ENCODE results near the gene CD34.

Gene CD34

GRCh38 chr1:207833381-207833780 is 77.5 kb downstream of the CD34 start:
- no peak overlapping the region for H3K4ac ChIP-seq (ENCODE audit: low read depth, low read length)
- H3K79me2 ChIP-seq (ENCODE audit: control insufficient read depth, insufficient read depth, low read length, poor library complexity), result no peaks in the 10 kb centered on the region
- no peaks in the 10 kb centered on the region for H3K36me3 ChIP-seq (ENCODE audit: control insufficient read depth in 1 of 2, insufficient read depth in 2 of 2, low read length in 2 of 2)
- H3K14ac ChIP-seq (ENCODE audit: low read length), result no peak overlapping the region
- H2AK5ac ChIP-seq (ENCODE audit: low read length), result no peak overlapping the region
- H4K91ac ChIP-seq (ENCODE audit: low read depth, low read length), result no peak overlapping the region
- H3K4me2 ChIP-seq (ENCODE audit: low read length), result no peak overlapping the region
- H3K27ac ChIP-seq (ENCODE audit: low read depth, low read length), result no peak overlapping the region
- H3K27me3 ChIP-seq (ENCODE audit: insufficient read depth, low read length), result no peaks in the 10 kb centered on the region
- no CpG with 5 or more reads among the region's 6 CpGs for WGBS (ENCODE audit: extremely low coverage, insufficient coverage, insufficient read length)
- no peak overlapping the region for H4K12ac ChIP-seq (ENCODE audit: low read depth, low read length)
- no peak overlapping the region for H3K4me3 ChIP-seq (ENCODE audit: low read depth, low read length)
- no peaks in the 10 kb centered on the region for H3K9me3 ChIP-seq (ENCODE audit: insufficient read depth, low read depth, low read length)
- H3K79me1 ChIP-seq (ENCODE audit: low read length), result no peaks in the 10 kb centered on the region
- H4K8ac ChIP-seq (ENCODE audit: low read depth, low read length), result no peak overlapping the region
- H2BK12ac ChIP-seq (ENCODE audit: low read length), result no peak overlapping the region
- no peak overlapping the region for H2BK5ac ChIP-seq (ENCODE audit: low read depth, low read length, poor library complexity)
- no peak overlapping the region for H2BK120ac ChIP-seq (ENCODE audit: insufficient read depth, low read length, poor library complexity)
- no peaks in the 10 kb centered on the region for H3K4me1 ChIP-seq (ENCODE audit: control insufficient read depth in 1 of 2, insufficient read depth in 2 of 2, low read length in 2 of 2)
- no peak overlapping the region for H3K18ac ChIP-seq (ENCODE audit: low read length)
- H3K23ac ChIP-seq (ENCODE audit: low read length), result no peak overlapping the region
- H2AFZ ChIP-seq (ENCODE audit: insufficient read depth, low read length, poor library complexity), result no peak overlapping the region
- no peak for DNase-seq
- H3K9ac ChIP-seq (ENCODE audit: low read length), result no peak overlapping the region

- no peaks in the 10 kb centered on the region for H3K79me1 ChIP-seq (ENCODE audit: low read length)
- no peak overlapping the region for H2BK5ac ChIP-seq (ENCODE audit: low read depth, low read length, poor library complexity)
- H2AFZ ChIP-seq (ENCODE audit: insufficient read depth, low read length, poor library complexity), result no peak overlapping the region
- H3K4ac ChIP-seq (ENCODE audit: low read depth, low read length), result no peak overlapping the region
- no peak overlapping the region for H4K12ac ChIP-seq (ENCODE audit: low read depth, low read length)
- no peak overlapping the region for H3K27ac ChIP-seq (ENCODE audit: low read depth, low read length)
- H3K4me2 ChIP-seq (ENCODE audit: low read length), result no peak overlapping the region
- H3K27me3 ChIP-seq (ENCODE audit: insufficient read depth, low read length), result no peaks in the 10 kb centered on the region
- WGBS (ENCODE audit: extremely low coverage, insufficient coverage, insufficient read length), result no CpG with 5 or more reads among the region's 8 CpGs
- no peaks in the 10 kb centered on the region for H3K79me2 ChIP-seq (ENCODE audit: control insufficient read depth, insufficient read depth, low read length, poor library complexity)
- no peaks in the 10 kb centered on the region for H3K9me3 ChIP-seq (ENCODE audit: insufficient read depth, low read depth, low read length)
- H4K8ac ChIP-seq (ENCODE audit: low read depth, low read length), result no peak overlapping the region
- no peak overlapping the region for H3K23ac ChIP-seq (ENCODE audit: low read length)
- no peak overlapping the region for H3K18ac ChIP-seq (ENCODE audit: low read length)
- DNase-seq, result no peak
- no peaks in the 10 kb centered on the region for H3K4me1 ChIP-seq (ENCODE audit: control insufficient read depth in 1 of 2, insufficient read depth in 2 of 2, low read length in 2 of 2)
- no peak overlapping the region for H4K91ac ChIP-seq (ENCODE audit: low read depth, low read length)
- no peak overlapping the region for H3K14ac ChIP-seq (ENCODE audit: low read length)
- H2BK120ac ChIP-seq (ENCODE audit: insufficient read depth, low read length, poor library complexity), result no peak overlapping the region
- H3K36me3 ChIP-seq (ENCODE audit: control insufficient read depth in 1 of 2, insufficient read depth in 2 of 2, low read length in 2 of 2), result no peaks in the 10 kb centered on the region
- no peak overlapping the region for H2AK5ac ChIP-seq (ENCODE audit: low read length)
- no peak overlapping the region for H2BK12ac ChIP-seq (ENCODE audit: low read length)
- no peak overlapping the region for H3K9ac ChIP-seq (ENCODE audit: low read length)
- H3K4me3 ChIP-seq (ENCODE audit: low read depth, low read length), result no peak overlapping the region
Observed at GRCh38 chr1:207832796-207833195, 78.1 kb downstream of the CD34 start.

GRCh38 chr1:207831517-207832327 is 79.2 kb downstream of the CD34 start:
- Histone ChIP-seq H3K27me3 (ENCODE audit: insufficient read depth, low read length) (no peaks in the 10 kb centered on the region), H2BK12ac (ENCODE audit: low read length) (no peak overlapping the region), H2AK5ac (ENCODE audit: low read length) (no peak overlapping the region), H3K4ac (ENCODE audit: low read depth, low read length) (no peak overlapping the region), H3K79me2 (ENCODE audit: control insufficient read depth, insufficient read depth, low read length, poor library complexity) (no peaks in the 10 kb centered on the region), H3K79me1 (ENCODE audit: low read length) (no peaks in the 10 kb centered on the region), H3K18ac (ENCODE audit: low read length) (no peak overlapping the region), H3K4me1 (ENCODE audit: control insufficient read depth in 1 of 2, insufficient read depth in 2 of 2, low read length in 2 of 2) (peaks cover 3 to 4% of the 10 kb centered on the region in 2 experiments), H2BK5ac (ENCODE audit: low read depth, low read length, poor library complexity) (no peak overlapping the region), H3K36me3 (ENCODE audit: control insufficient read depth in 1 of 2, insufficient read depth in 2 of 2, low read length in 2 of 2) (no peaks in the 10 kb centered on the region), H2BK120ac (ENCODE audit: insufficient read depth, low read length, poor library complexity) (no peak overlapping the region), H4K91ac (ENCODE audit: low read depth, low read length) (no peak overlapping the region), H4K12ac (ENCODE audit: low read depth, low read length) (no peak overlapping the region), H3K23ac (ENCODE audit: low read length) (no peak overlapping the region), H3K14ac (ENCODE audit: low read length) (no peak overlapping the region), H3K27ac (ENCODE audit: low read depth, low read length) (no peak overlapping the region), H3K4me3 (ENCODE audit: low read depth, low read length) (no peak overlapping the region), H3K9ac (ENCODE audit: low read length) (no peak overlapping the region), H2AFZ (ENCODE audit: insufficient read depth, low read length, poor library complexity) (no peak overlapping the region), H3K9me3 (ENCODE audit: insufficient read depth, low read depth, low read length) (no peaks in the 10 kb centered on the region), H4K8ac (ENCODE audit: low read depth, low read length) (no peak overlapping the region), H3K4me2 (ENCODE audit: low read length) (no peak overlapping the region)
- no CpG with 5 or more reads among the region's 9 CpGs for WGBS (ENCODE audit: extremely low coverage, insufficient coverage, insufficient read length)
- DNase-seq, result no peak

All from trophoblast cell (in vitro differentiated cells and primary cell).